Tibial nerve (tissue), 3 donors: ENCODE data around the gene DENND2A.

Experiments used
- CTCF ChIP-seq, 5 experiments: fragments of 200-600 bp in 3 of 5; fragments of 450-650 bp in 2 of 5; sonication (generic) in 3 of 5; IDR thresholded peaks; one replicate each; pipeline ENCODE4 v1.5.1; 2016 to 2019; ENCODE audit warnings: antibody characterized with exemption in 5 of 5, mild to moderate bottlenecking in 3 of 5, moderate library complexity in 2 of 5
- POLR2A ChIP-seq, 2 donors: fragments of 450-650 bp; IDR thresholded peaks; one replicate each; pipeline ENCODE4 v1.6.1; 2017; ENCODE audit warnings: antibody characterized with exemption in 2 of 2, mild to moderate bottlenecking in 2 of 2, moderate library complexity in 2 of 2

DNA sequence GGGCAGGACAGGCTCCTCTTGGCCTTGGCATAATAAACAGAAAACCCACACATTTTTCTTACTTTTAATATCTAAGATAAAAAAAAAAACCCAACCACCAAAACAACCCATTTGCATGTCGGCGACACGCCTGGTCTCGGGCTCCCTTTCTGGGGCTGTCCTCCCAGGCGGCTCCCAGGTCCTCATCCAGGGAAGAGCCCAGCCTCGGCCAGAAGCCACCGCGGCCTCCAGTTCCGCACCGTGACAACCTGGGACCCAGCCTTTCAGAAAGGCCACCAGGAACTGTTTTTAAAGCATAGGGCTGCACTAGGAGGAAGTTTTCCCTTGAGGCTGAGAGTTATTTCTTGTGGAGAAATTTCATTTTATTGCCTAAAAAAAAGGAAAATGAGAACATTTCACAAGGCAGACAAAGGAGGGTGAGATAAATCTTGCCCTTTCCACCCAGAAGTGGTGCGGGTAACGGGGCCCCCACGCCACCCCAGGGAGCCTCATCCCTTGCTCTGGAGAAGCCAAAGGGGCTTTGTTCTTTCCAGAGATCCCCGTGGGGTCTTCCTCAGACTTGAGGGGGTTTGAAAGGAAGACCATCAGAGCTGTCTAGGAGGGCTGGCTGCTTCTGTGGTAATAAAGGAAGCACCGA lies 122.1 kb downstream of the DENND2A start:
- no peak for TF ChIP-seq POLR2A (IDR thresholded peaks at IDR 0.05)
- no peak for TF ChIP-seq CTCF (IDR thresholded peaks at IDR 0.05)
